Cardiac fibroblast (primary cell): ENCODE data around the gene TBC1D1.

ENCODE experiments used
- DNase-seq, 2 donors: peaks; one replicate each; pipeline versions ENCODE4 v3.0.0 to v3.0.0-alpha.2; 2010; ENCODE audit warnings: low read depth in 2 of 2
- H3K4me3 ChIP-seq, 2 donors: replicated peaks in 1 of 2; 1 replicate in 1 of 2; 2 replicates in 1 of 2; pipeline ENCODE4 v1.5.1; 2011; ENCODE audit warnings: low read depth in 2 of 2, low read length in 2 of 2, mild to moderate bottlenecking in 2 of 2, moderate library complexity in 1 of 2
- TF ChIP-seq, protein P1 (sequence below): IDR thresholded peaks from one replicate; pipeline ENCODE4 v1.5.1; 2011; ENCODE audit warnings: low read depth, mild to moderate bottlenecking, low read length, inconsistent platforms

The TBC1D1 gene

DNA sequence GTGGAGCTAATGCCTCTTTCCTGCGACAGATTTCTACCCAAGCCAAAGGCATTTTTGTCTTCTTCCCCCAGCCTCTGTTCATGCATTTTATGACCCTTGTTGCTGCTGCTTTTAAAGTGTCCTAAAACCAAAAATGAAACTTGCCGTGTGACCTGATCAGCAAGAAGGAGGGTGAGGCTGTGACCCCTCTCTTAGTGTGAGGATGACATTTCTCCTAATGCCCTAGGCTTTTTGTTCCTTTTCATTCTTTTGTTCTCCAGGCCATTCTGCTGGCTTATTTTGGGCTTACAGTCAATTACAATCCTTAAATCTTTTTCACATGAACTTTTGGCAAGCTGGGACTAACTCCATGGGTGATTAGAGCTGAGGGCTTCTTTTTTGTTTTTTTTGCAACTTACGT lies 103.7 kb downstream of the TBC1D1 start:
- TF ChIP-seq, protein P1, sequence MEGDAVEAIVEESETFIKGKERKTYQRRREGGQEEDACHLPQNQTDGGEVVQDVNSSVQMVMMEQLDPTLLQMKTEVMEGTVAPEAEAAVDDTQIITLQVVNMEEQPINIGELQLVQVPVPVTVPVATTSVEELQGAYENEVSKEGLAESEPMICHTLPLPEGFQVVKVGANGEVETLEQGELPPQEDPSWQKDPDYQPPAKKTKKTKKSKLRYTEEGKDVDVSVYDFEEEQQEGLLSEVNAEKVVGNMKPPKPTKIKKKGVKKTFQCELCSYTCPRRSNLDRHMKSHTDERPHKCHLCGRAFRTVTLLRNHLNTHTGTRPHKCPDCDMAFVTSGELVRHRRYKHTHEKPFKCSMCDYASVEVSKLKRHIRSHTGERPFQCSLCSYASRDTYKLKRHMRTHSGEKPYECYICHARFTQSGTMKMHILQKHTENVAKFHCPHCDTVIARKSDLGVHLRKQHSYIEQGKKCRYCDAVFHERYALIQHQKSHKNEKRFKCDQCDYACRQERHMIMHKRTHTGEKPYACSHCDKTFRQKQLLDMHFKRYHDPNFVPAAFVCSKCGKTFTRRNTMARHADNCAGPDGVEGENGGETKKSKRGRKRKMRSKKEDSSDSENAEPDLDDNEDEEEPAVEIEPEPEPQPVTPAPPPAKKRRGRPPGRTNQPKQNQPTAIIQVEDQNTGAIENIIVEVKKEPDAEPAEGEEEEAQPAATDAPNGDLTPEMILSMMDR = no peak
- no peak overlapping the region for H3K4me3 ChIP-seq
- DNase-seq = no peak

DNA sequence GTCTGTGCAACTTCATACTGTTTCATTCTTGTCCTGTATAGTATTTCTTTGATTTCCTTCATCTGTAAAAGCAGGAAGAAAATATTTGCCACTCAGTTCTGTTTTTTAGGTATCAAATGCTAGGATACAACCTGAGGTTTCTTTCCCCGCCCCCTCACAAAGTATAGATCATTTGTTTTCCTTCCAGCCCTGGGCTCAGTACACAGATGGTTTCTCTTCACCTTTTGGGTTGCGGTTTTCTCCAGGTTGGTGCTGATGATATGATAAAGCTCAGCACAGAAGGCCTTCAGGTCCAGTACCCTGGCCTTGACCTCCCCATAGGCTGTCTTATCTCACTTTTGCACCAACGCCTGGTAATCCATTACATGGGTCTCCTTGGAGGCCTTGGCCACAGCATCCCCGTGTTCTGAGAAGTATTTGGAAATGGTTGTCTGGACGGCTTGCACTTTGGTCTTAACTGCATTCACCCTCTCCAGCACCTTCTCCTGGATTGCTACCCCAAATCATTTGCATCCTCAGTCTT lies 104.5 kb downstream of the TBC1D1 start:
- no peak for DNase-seq
- TF ChIP-seq, protein P1 = no peak
- no peak overlapping the region for H3K4me3 ChIP-seq

DNA sequence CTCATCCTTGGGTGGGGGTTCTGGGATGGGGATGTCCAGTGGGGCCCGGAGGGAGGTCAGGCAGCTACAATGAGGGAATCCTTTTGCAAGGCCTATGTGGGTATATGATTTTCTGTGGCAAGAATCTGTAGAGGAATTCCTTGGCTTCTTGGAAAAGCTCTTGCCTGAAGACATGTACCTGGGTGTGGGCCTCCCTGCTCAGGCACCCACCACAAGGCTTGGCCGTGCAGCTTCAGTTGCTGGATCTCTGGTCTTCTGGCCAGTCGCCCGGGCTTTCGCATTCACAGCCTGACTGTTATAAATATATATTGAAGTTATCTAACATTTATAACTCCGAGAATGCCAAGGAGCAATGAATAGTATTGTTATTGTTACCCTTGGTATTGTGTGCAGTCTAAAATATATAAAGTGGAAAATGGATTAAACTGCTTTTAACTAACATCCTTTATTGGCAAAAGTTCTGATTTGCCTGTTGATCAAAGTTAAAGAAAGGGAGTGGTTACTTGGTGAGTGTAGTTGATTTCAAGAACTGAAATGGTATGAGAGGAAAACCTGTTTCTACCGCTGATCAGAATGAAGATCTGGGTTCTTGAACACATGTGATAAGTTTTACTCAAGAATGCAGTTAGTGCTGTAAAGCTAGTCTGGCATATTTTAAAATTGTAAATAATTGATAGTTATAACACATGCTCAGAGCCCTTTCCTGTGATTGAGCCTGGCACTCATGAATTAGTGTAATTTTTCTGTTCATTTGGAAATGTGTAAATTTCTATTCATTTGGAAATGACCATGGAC lies 105.3 kb downstream of the TBC1D1 start:
- no peak overlapping the region for H3K4me3 ChIP-seq
- TF ChIP-seq, protein P1 = no peak
- DNase-seq = no peak

DNA sequence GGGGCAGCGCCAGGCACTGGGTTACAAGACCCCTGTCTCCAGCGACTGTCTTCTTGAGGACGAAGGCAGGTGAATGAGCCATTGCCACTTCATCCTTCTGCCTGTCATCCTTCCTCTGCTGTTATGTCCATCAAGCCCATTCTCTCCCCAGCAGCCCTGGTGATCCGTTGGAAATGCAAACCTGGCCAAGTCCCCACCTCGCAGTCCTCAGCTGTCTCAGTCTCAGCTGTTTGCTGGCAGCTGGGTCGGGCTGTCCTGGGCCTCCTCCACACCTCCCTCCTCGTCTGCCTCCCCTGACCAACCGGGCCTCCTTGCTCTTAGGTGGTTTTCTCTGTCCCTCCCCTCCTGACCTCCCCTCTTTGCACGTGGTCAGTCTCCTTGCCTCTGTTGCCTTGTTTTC lies 107.3 kb downstream of the TBC1D1 start:
- H3K4me3 ChIP-seq = no peak overlapping the region
- TF ChIP-seq, protein P1 = no peak
- no peak for DNase-seq

DNA sequence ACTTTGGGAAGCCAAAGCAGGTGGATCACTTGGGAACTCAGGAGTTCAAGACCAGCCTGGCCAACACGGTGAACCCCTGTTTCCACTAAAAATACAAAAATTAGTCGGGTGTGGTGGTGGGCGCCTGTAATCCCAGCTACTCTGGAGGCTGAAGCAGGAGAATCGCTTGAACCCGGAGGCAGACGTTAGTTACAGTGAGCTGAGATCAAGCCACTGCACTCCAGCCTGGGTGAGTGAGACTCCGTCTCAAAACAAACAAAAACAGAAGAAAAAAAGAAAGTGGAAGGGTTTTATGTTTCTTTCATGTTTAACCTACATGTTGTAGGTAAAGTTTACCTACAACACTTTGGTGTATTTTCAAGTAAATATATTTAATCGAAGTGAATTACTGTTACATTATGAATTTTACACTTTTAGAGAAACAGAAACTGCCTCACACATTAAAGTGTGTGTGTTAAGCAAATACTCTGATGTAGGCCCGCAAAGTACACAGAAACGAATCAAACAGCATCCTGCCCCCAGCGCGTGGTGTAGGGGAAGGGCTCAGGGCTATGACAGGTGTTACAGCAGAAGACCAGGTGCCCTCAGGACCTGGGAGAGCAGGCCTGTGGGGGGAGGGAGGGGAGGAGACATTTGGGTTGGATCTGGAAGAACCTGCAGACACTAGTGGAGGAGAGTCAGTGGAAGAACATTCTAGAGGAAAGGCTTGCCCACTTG lies 108.3 kb downstream of the TBC1D1 start:
- DNase-seq = no peak
- no peak overlapping the region for H3K4me3 ChIP-seq
- TF ChIP-seq, protein P1 = no peak

DNA sequence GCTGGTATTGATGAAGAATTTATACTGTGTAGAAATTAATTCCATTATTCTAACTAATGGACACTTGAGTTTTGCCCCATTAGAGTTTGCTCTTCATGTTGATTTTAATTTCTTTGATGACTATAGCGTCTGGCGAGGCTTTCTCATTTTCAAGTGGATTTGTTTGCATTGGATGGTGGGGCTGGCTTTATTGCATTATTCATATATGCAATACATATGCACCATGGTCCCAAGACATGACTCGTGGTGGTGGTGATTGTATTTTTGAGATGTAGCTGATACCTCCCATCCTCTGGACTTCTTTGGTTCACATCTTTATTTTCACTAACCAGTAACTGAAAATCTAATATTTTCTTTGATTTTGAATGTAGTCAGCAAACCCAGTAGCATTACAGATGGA lies 109.1 kb downstream of the TBC1D1 start:
- no peak overlapping the region for H3K4me3 ChIP-seq
- DNase-seq = no peak
- TF ChIP-seq, protein P1 = no peak
